Measurements from ENCODE around the gene NPAS1.

Gene NPAS1

GRCh38 chr19:47024502-47024901, 4.9 kb downstream of the NPAS1 start:
- Histone ChIP-seq H3K4me3 (replicated peaks; ENCODE audit: low read depth, low read length) (no peak overlapping the region), H3K27me3 (replicated peaks; ENCODE audit: control insufficient read depth, insufficient read depth, low read length) (peaks cover 3% of the 10 kb centered on the region; the same call in 1 of the 2 replicates), H3K36me3 (ENCODE audit: control insufficient read depth, insufficient read depth, low read length) (no peaks in the 10 kb centered on the region)
- TF ChIP-seq CTCF (IDR thresholded peaks at IDR 0.05; ENCODE audit: insufficient read depth, low read length, poor library complexity, severe bottlenecking) = no peak
- DNase-seq (ENCODE audit: extremely low read depth, insufficient read length) = no peak

GRCh38 chr19:47026156-47026555, 6.5 kb downstream of the NPAS1 start:
- no peak for TF ChIP-seq CTCF (IDR thresholded peaks at IDR 0.05; ENCODE audit: insufficient read depth, low read length, poor library complexity, severe bottlenecking)
- no peak for DNase-seq (ENCODE audit: extremely low read depth, insufficient read length)
- Histone ChIP-seq H3K4me3 (replicated peaks; ENCODE audit: low read depth, low read length) (no peak overlapping the region), H3K36me3 (ENCODE audit: control insufficient read depth, insufficient read depth, low read length) (no peaks in the 10 kb centered on the region), H3K27me3 (replicated peaks; ENCODE audit: control insufficient read depth, insufficient read depth, low read length) (peaks cover 3% of the 10 kb centered on the region; the same call in 1 of the 2 replicates)

- Histone ChIP-seq H3K4me3 (replicated peaks; ENCODE audit: low read depth, low read length) (no peak overlapping the region), H3K27me3 (replicated peaks; ENCODE audit: control insufficient read depth, insufficient read depth, low read length) (peaks cover 3% of the 10 kb centered on the region; the same call in 1 of the 2 replicates), H3K36me3 (ENCODE audit: control insufficient read depth, insufficient read depth, low read length) (no peaks in the 10 kb centered on the region)
- TF ChIP-seq CTCF (IDR thresholded peaks at IDR 0.05; ENCODE audit: insufficient read depth, low read length, poor library complexity, severe bottlenecking) = no peak
- DNase-seq (ENCODE audit: extremely low read depth, insufficient read length) = no peak
Measured at GRCh38 chr19:47026889-47027288, 7.3 kb downstream of the NPAS1 start.

GRCh38 chr19:47027586-47028088, 8.0 kb downstream of the NPAS1 start:
- H3K4me3 ChIP-seq (replicated peaks; ENCODE audit: low read depth, low read length) = no peak overlapping the region
- no peaks in the 10 kb centered on the region for H3K36me3 ChIP-seq (ENCODE audit: control insufficient read depth, insufficient read depth, low read length)
- peaks cover 3% of the 10 kb centered on the region; the same call in 1 of the 2 replicates for H3K27me3 ChIP-seq (replicated peaks; ENCODE audit: control insufficient read depth, insufficient read depth, low read length)
- DNase-seq (ENCODE audit: extremely low read depth, insufficient read length) = no peak
- no peak for TF ChIP-seq CTCF (IDR thresholded peaks at IDR 0.05; ENCODE audit: insufficient read depth, low read length, poor library complexity, severe bottlenecking)

GRCh38 chr19:47028195-47028601, 8.6 kb downstream of the NPAS1 start:
- no peaks in the 10 kb centered on the region for H3K36me3 ChIP-seq (ENCODE audit: control insufficient read depth, insufficient read depth, low read length)
- no peak for TF ChIP-seq CTCF (IDR thresholded peaks at IDR 0.05; ENCODE audit: insufficient read depth, low read length, poor library complexity, severe bottlenecking)
- H3K4me3 ChIP-seq (replicated peaks; ENCODE audit: low read depth, low read length) = no peak overlapping the region
- DNase-seq (ENCODE audit: extremely low read depth, insufficient read length) = no peak
- H3K27me3 ChIP-seq (replicated peaks; ENCODE audit: control insufficient read depth, insufficient read depth, low read length) = peaks cover 3% of the 10 kb centered on the region; the same call in 1 of the 2 replicates

Measured in GM06990 (cell line).